GM19468 (cell line): Measurements from ENCODE around the gene LGR4.
"Not testable (repeated sequence)": the region's sequence is repeated elsewhere in the genome, so short reads cannot be mapped to it uniquely, and the experiment has no call there.

ENCODE experiments used
- ATAC-seq: cut with Tn5 transposase; IDR thresholded peaks from one replicate; pipeline ENCODE4 v1.9.1; 2021; ENCODE audit warnings: mild to moderate bottlenecking, moderate library complexity, moderate number of reproducible peaks; ENCODE audit not compliant: unreplicated experiment; ENCODE audit errors: extremely low read depth

Gene LGR4

GRCh38 chr11:27472398-27473016 is at the start of gene LGR4:
TSS of gene LGR4 (minus strand) at chr11:27472790. CDS start at chr11:27472302, 488 bp downstream.
- peak; percentile 84 for ATAC-seq

GRCh38 chr11:27520226-27520625 is 47.6 kb upstream of the LGR4 start:
- ATAC-seq, result no peak

GRCh38 chr11:27518518-27518917 is 45.9 kb upstream of the LGR4 start:
- no peak for ATAC-seq

GRCh38 chr11:27517490-27517889 is 44.9 kb upstream of the LGR4 start:
- ATAC-seq, result not testable (repeated sequence)

- no peak for ATAC-seq
Measured at GRCh38 chr11:27514558-27514957, 42.0 kb upstream of the LGR4 start.

GRCh38 chr11:27514076-27514475 is 41.5 kb upstream of the LGR4 start:
- no peak for ATAC-seq

- no peak for ATAC-seq
Measured at GRCh38 chr11:27513389-27513788, 40.8 kb upstream of the LGR4 start.

GRCh38 chr11:27512238-27512637 is 39.6 kb upstream of the LGR4 start:
- ATAC-seq, result no peak

- ATAC-seq, result no peak
Measured at GRCh38 chr11:27509908-27510307, 37.3 kb upstream of the LGR4 start.

- no peak for ATAC-seq
Measured at GRCh38 chr11:27507557-27508322, 35.1 kb upstream of the LGR4 start.

GRCh38 chr11:27506200-27507182 is 33.9 kb upstream of the LGR4 start, which contains the start of gene LIN7C:
TSS of gene LIN7C (minus strand) at chr11:27506769. CDS start at chr11:27506752, 17 bp downstream.
- ATAC-seq, result peak; percentile 95

GRCh38 chr11:27505781-27506180 is 33.2 kb upstream of the LGR4 start:
- no peak for ATAC-seq

- ATAC-seq, result no peak
Measured at GRCh38 chr11:27504205-27504604, 31.6 kb upstream of the LGR4 start.

GRCh38 chr11:27501100-27501499 is 28.5 kb upstream of the LGR4 start:
- ATAC-seq, result no peak

- no peak for ATAC-seq
Measured at GRCh38 chr11:27497911-27498310, 25.3 kb upstream of the LGR4 start.

GRCh38 chr11:27497284-27497866 is 24.8 kb upstream of the LGR4 start:
- ATAC-seq, result no peak

- ATAC-seq, result no peak
Measured at GRCh38 chr11:27496461-27496860, 23.9 kb upstream of the LGR4 start.

GRCh38 chr11:27495710-27496300 is 23.2 kb upstream of the LGR4 start:
- ATAC-seq, result no peak

- ATAC-seq, result no peak
Measured at GRCh38 chr11:27489092-27489491, 16.5 kb upstream of the LGR4 start.

- ATAC-seq, result no peak
Measured at GRCh38 chr11:27487706-27488105, 15.1 kb upstream of the LGR4 start.
